Caco-2 (cell line): ENCODE results near the gene LRRC51. TPM values are rescaled to one million over a fixed set of nuclear protein-coding genes. Genes with fewer than 3 reads are reported as not detected.

Experiments used
- BruUV-seq: library from RNA; stranded (reverse); fragments of 400-500 nt; replicated peaks from 2 replicates; lab custom pipeline; 2021; lab: Mats Ljungman, UMichigan
- CTCF ChIA-PET: fragments of 300-600 bp; sonication (Branson Sonifier 250); formaldehyde crosslinking; loops from one replicate; lab custom pipeline; 2022; ENCODE audit warnings: antibody characterized with exemption; lab: Charles Lee
- POLR2A ChIA-PET: fragments of 300-600 bp; sonication (Branson Sonifier 250); formaldehyde crosslinking; loops from one replicate; lab custom pipeline; 2022; ENCODE audit warnings: antibody characterized with exemption; lab: Charles Lee
- DNase-seq, 2 experiments: peaks; one replicate each; pipeline versions ENCODE4 v3.0.0 to v3.0.0-alpha.2; 2020 to 2022
- H3K27me3 ChIP-seq: replicated peaks from 2 replicates; pipeline ENCODE4 v1.6.0; 2011; ENCODE audit warnings: low read length; ENCODE audit not compliant: control insufficient read depth, insufficient read depth
- H3K36me3 ChIP-seq: 2 replicates; pipeline ENCODE4 v1.5.1; 2011; ENCODE audit warnings: low read length; ENCODE audit not compliant: control insufficient read depth, insufficient read depth
- H3K4me1 ChIP-seq: fragments of 250-450 bp; sonication (Bioruptor Pico); 2 replicates; pipeline ENCODE4 v1.5.1; 2020; ENCODE audit warnings: mild to moderate bottlenecking
- H3K4me3 ChIP-seq: 2 replicates; pipeline ENCODE4 v1.5.1; 2011; ENCODE audit warnings: low read depth, mild to moderate bottlenecking, control low read depth, low read length
- H3K9me3 ChIP-seq: fragments of 250-450 bp; sonication (Bioruptor Pico); 2 replicates; pipeline ENCODE4 v1.5.1; 2020; ENCODE audit warnings: mild to moderate bottlenecking, moderate library complexity
- H3K27ac Mint-ChIP-seq: one replicate; pipeline ENCODE4 v1.8.0; 2022; ENCODE audit warnings: mixed read lengths; ENCODE audit not compliant: unreplicated experiment
- H3K27me3 Mint-ChIP-seq: one replicate; pipeline ENCODE4 v1.8.0; 2022; ENCODE audit warnings: mixed read lengths; ENCODE audit not compliant: insufficient read depth, unreplicated experiment
- H3K36me3 Mint-ChIP-seq: one replicate; pipeline ENCODE4 v1.8.0; 2022; ENCODE audit warnings: mild to moderate bottlenecking, mixed read lengths; ENCODE audit not compliant: insufficient read depth, unreplicated experiment
- H3K4me1 Mint-ChIP-seq: one replicate; pipeline ENCODE4 v1.8.0; 2022; ENCODE audit warnings: low read depth, mixed read lengths; ENCODE audit not compliant: unreplicated experiment
- H3K4me3 Mint-ChIP-seq: one replicate; pipeline ENCODE4 v1.8.0; 2022; ENCODE audit warnings: mild to moderate bottlenecking, moderate library complexity, mixed read lengths; ENCODE audit not compliant: unreplicated experiment
- H3K9me3 Mint-ChIP-seq: one replicate; pipeline ENCODE4 v1.8.0; 2022; ENCODE audit warnings: mixed read lengths; ENCODE audit not compliant: unreplicated experiment
- intact Hi-C: fragments of 100-400 bp; cut with micrococcal nuclease; formaldehyde crosslinking; loops from one replicate; pipeline ENCODE4 v1.10.0; 2022; ENCODE audit not compliant: unreplicated experiment
- total RNA-seq: library from RNA; stranded (reverse); gene quantifications from 2 replicates; pipeline ENCODE4 v1.2.3, GENCODE V29; 2022
- TF ChIP-seq, protein P1 (sequence below), 2 experiments: fragments of 200-600 bp in 1 of 2; IDR thresholded peaks; 1 replicate in 1 of 2; 2 replicates in 1 of 2; pipeline versions ENCODE4 v1.5.1 to v1.8.0; 2011 to 2022; ENCODE audit warnings: antibody characterized with exemption in 1 of 2, control low read depth in 1 of 2, inconsistent platforms in 1 of 2, low read depth in 1 of 2, low read length in 1 of 2, mild to moderate bottlenecking in 1 of 2, moderate library complexity in 1 of 2; ENCODE audit not compliant: insufficient read depth in 1 of 2, severe bottlenecking in 1 of 2, unreplicated experiment in 1 of 2

Gene LRRC51
- total RNA-seq, 1 experiment from 2014 or later: 13.8 TPM

DNA sequence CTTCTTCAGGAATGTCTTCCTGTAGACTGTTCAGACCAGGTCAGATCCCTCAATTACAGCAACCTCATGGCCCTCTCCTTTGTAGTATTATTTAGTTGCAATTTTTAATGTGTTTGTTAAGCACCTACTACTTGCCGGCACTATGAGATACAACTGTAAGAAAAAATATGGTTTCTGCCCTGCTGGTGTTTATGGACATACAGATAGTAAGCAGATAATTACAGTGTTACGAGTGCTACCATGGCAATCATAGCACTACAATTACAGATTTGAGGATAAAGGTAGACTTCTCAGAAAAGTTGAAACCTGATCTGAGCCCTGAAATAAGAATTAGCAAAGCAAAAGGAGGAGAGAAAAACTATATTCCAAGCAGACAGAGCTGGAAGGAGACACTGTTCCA lies 2.8 kb downstream of the LRRC51 start:
- Mint-ChIP-seq H3K4me1 (peaks cover 27% of the 10 kb centered on the region), H3K4me3 (no peak overlapping the region), H3K36me3 (peaks cover 11% of the 10 kb centered on the region), H3K27me3 (no peaks in the 10 kb centered on the region), H3K27ac (no peak overlapping the region), H3K9me3 (no peaks in the 10 kb centered on the region)
- no peaks in the 10 kb centered on the region for H3K9me3 ChIP-seq
- no peak for DNase-seq
- ChIA-PET CTCF (interaction anchor here (4.7 kb wide), 1 partner anchor 58 kb away, joined by 43 read pairs; no protein-coding TSS in a partner anchor), POLR2A (no interaction called here)
- H3K36me3 ChIP-seq: no peaks in the 10 kb centered on the region
- H3K4me3 ChIP-seq: no peak overlapping the region
- H3K4me1 ChIP-seq: peaks cover 18% of the 10 kb centered on the region
- H3K27me3 ChIP-seq: no peaks in the 10 kb centered on the region
- TF ChIP-seq, protein P1, sequence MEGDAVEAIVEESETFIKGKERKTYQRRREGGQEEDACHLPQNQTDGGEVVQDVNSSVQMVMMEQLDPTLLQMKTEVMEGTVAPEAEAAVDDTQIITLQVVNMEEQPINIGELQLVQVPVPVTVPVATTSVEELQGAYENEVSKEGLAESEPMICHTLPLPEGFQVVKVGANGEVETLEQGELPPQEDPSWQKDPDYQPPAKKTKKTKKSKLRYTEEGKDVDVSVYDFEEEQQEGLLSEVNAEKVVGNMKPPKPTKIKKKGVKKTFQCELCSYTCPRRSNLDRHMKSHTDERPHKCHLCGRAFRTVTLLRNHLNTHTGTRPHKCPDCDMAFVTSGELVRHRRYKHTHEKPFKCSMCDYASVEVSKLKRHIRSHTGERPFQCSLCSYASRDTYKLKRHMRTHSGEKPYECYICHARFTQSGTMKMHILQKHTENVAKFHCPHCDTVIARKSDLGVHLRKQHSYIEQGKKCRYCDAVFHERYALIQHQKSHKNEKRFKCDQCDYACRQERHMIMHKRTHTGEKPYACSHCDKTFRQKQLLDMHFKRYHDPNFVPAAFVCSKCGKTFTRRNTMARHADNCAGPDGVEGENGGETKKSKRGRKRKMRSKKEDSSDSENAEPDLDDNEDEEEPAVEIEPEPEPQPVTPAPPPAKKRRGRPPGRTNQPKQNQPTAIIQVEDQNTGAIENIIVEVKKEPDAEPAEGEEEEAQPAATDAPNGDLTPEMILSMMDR (IDR thresholded peaks at IDR 0.05; ENCODE audit: insufficient read depth in 1 of 2, low read depth in 1 of 2, low read length in 1 of 2, severe bottlenecking in 1 of 2, unreplicated experiment in 1 of 2): no peak
- intact Hi-C loops: loop anchor here (5.0 kb wide), 1 partner anchor 349 kb away; the partner anchor contains the start of gene CLPB
- BruUV-seq: no TSS peak

- Histone ChIP-seq H3K36me3 (no peaks in the 10 kb centered on the region), H3K4me3 (no peak overlapping the region), H3K4me1 (peaks cover 12% of the 10 kb centered on the region), H3K9me3 (no peaks in the 10 kb centered on the region), H3K27me3 (no peaks in the 10 kb centered on the region)
- Mint-ChIP-seq H3K4me1 (peaks cover 22% of the 10 kb centered on the region), H3K4me3 (no peak overlapping the region), H3K27me3 (no peaks in the 10 kb centered on the region), H3K36me3 (peaks cover 11% of the 10 kb centered on the region), H3K9me3 (no peaks in the 10 kb centered on the region), H3K27ac (no peak overlapping the region)
- CTCF ChIA-PET: interaction anchor here (4.7 kb wide), 1 partner anchor 59 kb away, joined by 43 read pairs; no protein-coding TSS in a partner anchor
- no TSS peak for BruUV-seq
- intact Hi-C loops: loop anchor here (5.0 kb wide), 1 partner anchor 348 kb away; the partner anchor contains the start of gene CLPB
- POLR2A ChIA-PET: no interaction called here
- DNase-seq: no peak
- TF ChIP-seq, protein P1 (IDR thresholded peaks at IDR 0.05; ENCODE audit: insufficient read depth in 1 of 2, low read depth in 1 of 2, low read length in 1 of 2, severe bottlenecking in 1 of 2, unreplicated experiment in 1 of 2): no peak
These were observed 3.4 kb downstream of the LRRC51 start for GRCh38 chr11:72084076-72084475.

GRCh38 chr11:72084965-72085364 lies 4.3 kb downstream of the LRRC51 start:
- H3K27me3 ChIP-seq: no peaks in the 10 kb centered on the region
- no peaks in the 10 kb centered on the region for H3K9me3 ChIP-seq
- intact Hi-C loops: loop anchor here (5.0 kb wide), 1 partner anchor 347 kb away; the partner anchor contains the start of gene CLPB
- Mint-ChIP-seq H3K27ac (no peak overlapping the region), H3K27me3 (no peaks in the 10 kb centered on the region), H3K4me1 (peaks cover 22% of the 10 kb centered on the region), H3K36me3 (peaks cover 11% of the 10 kb centered on the region), H3K9me3 (no peaks in the 10 kb centered on the region), H3K4me3 (no peak overlapping the region)
- ChIA-PET CTCF (interaction anchor here (0.7 to 4.7 kb wide), 3 partner anchors 9 to 346 kb away, joined by 3 to 43 read pairs (median 8); no protein-coding TSS in a partner anchor), POLR2A (no interaction called here)
- no peaks in the 10 kb centered on the region for H3K36me3 ChIP-seq
- peaks cover 10% of the 10 kb centered on the region for H3K4me1 ChIP-seq
- DNase-seq: no peak
- no TSS peak for BruUV-seq
- no peak overlapping the region for H3K4me3 ChIP-seq
- TF ChIP-seq, protein P1 (IDR thresholded peaks at IDR 0.05; ENCODE audit: insufficient read depth in 1 of 2, low read depth in 1 of 2, low read length in 1 of 2, severe bottlenecking in 1 of 2, unreplicated experiment in 1 of 2): no peak
